Vein endothelial cell (primary cell): ENCODE results near the gene C3orf22. TPM values are rescaled to one million over a fixed set of nuclear protein-coding genes. Genes with fewer than 3 reads are reported as not detected.

ENCODE experiments used
- small RNA-seq: library from RNA; depleted of rRNA; stranded (forward); fragments of <200 nt; gene quantifications from one replicate; pipeline ENCODE3, GENCODE V24; 2012
- total RNA-seq: library from RNA; depleted of rRNA; stranded (reverse); fragments of >200 nt; gene quantifications from 2 replicates; pipeline ENCODE4 v1.2.3, GENCODE V29; 2012

C3orf22 gene
- not detected in 2 replicates for total RNA-seq

GRCh38 chr3:126558336-126559071, at the start of gene C3orf22:
C3orf22 (minus strand) TSS chr3:126558932; CDS start chr3:126553390, 5,542 bp downstream.

GRCh38 chr3:126523745-126524428, 34.8 kb downstream of the C3orf22 start, which contains the start of gene CHST13:
CHST13 (plus strand) TSS chr3:126524155; CDS start chr3:126524333, 178 bp downstream.

GRCh38 chr3:126517291-126517951, 41.3 kb downstream of the C3orf22 start, which contains the start of gene UROC1:
UROC1 (minus strand) TSS chr3:126517773; CDS start chr3:126517719, 54 bp downstream.

Small RNA genes lying within 50 kb of the gene (small RNA-seq; reads per million reads assigned to genes)
- not detected for gene RNA5SP138

Other genes with a start within 250 kb of the C3orf22 start
- gene KLF15, start 201.5 kb downstream of the C3orf22 start, total RNA-seq, result 1.5 and 1.6 TPM in 2 replicates
- not detected in 2 replicates for gene CFAP100, start 164.0 kb downstream of the C3orf22 start, total RNA-seq
- gene ZXDC, start 83.0 kb downstream of the C3orf22 start, total RNA-seq, result 24.9 and 28.1 TPM in 2 replicates
- not detected in 2 replicates for gene UROC1, start 41.2 kb downstream of the C3orf22 start, total RNA-seq
- gene CHST13, start 34.8 kb downstream of the C3orf22 start, total RNA-seq, result not detected in 2 replicates
- gene TXNRD3, start 96.2 kb upstream of the C3orf22 start, total RNA-seq, result 6.7 and 8.2 TPM in 2 replicates
- gene CHCHD6, start 145.3 kb upstream of the C3orf22 start, total RNA-seq, result 6.9 and 8.5 TPM in 2 replicates